NCI-H2081 (cell line): ENCODE results near the gene UBN1.

Experiments
- DNase-seq, 2 experiments: peaks; one replicate each; lab custom pipeline; 2025; lab: John Stamatoyannopoulos, UW

UBN1 gene

DNA sequence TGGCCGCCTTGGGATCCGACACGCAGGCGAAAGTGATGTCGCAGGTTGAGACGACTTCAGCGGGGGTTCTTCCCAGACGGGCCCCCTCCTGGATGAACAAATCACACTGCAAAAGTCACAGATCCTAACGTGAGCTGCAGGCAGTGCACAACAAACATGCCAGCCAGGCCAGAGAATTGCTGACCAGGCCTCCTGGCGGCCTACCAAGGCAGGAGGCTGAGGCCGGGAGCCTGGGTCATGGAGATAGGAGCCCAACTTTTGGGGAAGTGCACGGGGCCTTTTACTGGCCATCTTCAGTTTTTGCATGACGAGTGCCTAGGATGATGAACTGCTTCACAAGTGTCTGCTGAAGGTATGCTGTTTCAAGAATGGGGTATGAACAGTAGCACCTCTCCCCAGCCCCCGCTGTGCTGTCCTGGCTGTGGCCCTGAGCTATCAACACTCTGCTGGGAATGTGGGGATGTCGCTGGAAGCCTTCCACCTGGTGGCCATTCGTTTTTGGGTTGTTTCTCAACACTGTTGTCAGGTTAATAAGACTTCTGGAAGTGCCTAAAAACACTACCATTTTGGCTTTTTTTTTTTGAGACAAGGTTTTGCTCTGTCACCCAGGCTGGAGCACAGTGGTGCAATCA, 32.6 kb upstream of the UBN1 start:
- no peak for DNase-seq

DNA sequence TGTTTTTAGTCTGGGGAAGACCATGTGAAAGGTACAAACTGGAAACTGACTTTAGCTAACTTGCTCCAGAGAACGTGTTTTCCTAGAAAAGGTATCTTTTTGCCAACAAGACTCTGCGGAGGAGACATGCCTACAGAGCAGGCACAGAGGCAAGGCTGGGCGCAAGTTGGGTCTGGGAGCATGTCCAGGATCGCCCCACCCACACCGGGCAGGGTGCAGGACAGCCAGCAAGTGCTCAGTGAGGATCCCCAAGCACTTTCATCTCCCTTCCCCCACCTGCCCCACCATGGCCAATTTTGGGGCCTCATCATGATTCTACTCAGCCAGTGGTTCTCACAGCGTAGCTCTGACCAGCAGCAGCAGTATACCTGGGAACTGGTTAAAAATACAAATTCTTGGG, 26.6 kb upstream of the UBN1 start:
- no peak for DNase-seq

DNA sequence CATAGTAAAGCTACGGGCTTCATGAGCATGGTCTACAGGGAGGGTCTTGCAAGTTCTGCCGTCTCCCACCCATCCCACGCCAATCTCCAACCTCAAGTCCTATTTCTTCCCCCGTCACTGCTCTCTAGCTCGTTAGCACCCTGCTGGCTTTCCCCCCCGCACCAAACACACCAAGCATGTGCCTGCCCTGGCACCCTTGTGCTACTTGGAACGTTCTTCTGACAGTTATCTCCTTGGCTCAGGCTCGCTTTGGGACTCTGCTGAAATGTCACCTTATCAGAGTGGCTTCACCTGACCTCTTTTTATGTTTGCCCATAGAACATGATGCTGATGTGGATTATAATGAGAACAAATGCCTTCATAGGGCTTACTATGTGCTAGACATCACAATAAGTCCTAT, 22.1 kb upstream of the UBN1 start:
- no peak for DNase-seq

DNA sequence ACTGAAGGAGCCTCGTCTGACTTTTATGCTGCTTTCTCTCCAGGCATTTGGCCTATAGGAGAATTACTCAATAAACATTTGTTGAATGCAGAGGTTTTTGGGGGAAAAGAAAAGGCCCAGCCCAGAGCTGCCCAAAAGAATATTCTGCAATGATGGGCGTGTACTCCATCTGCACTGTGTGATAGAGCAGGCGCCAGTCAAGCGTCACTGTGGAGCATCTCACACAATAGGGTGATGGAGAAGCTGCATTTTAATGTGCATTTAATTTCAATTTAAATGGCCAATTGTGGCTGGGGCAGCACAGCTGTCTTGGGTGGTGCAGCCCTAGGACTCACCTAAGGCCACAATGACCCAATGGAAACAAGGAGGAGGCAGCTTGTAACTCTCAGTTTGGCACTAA, 20.8 kb upstream of the UBN1 start:
- DNase-seq: no peak

DNA sequence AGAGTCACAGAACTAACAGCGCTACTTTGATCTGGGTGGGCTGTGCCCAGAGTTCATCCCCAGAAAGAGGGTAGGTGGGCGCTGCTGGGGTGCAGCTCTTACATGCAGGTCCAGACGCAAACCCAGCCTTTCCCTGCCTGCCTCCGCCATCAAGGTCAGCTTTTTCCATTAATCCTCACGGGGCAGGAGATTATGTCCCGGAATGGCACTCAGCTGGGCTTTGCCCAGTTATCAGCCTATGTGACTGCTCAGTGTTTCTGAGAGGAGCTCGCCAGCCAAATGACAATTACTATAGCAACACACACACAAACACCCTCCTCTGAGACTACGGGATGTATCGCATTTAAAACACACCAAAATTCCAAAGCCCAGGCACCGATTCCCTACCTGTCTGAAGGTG, 20.3 kb upstream of the UBN1 start:
- DNase-seq: no peak

DNA sequence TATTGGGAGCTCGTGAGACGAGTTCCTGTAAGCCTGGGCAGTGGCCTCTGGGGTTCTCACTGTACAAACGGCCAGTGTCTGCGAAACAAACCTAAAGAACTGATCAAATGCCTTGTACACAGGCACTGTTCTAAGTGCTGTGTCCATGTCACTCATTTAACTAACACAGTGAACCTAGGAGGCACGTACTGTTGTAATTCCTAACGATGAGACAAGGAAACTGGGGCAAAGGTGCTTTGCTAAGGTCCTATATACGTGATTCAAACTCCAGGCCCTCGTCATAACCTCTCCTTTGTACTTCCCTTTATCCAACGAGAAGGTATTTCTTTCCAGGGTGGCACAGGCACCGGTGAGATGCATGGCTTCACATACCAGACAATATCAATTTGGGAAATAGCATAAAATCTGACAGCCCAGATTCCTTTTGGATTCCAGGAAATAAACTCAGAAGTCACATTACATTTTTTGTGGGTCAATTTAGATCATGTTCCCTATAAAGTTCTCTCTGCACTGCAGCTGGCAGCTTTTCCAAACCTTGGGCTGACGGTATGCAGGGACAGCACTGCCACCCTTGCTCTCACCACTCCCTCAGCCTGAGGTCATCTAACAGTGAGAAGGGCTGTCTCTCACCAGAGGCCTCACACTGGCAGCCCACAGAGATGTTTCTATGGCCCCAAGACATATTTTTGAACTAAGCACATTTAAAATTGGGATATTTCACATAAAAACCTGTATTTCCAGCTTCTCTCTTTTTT, 18.5 kb upstream of the UBN1 start:
- no peak for DNase-seq

DNA sequence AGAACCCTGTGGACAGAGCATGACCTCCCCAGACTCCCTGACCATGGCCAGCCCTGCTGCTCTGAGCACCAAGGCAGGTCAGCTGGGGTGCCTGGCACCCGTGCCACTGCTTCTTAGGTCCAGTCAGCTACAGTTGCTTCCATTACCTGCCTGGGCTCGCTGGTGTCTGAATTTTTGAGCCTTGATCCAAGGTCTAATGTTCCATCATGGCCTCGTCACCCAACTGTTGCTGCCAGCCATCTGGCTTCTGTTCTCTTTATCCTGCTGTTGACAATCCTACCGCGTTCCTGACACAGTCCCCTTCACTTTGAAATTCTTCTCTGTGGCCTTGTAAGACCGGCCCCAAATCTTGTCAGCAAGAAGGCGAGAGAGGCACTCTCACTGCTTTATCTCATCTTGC, 16.9 kb upstream of the UBN1 start:
- no peak for DNase-seq

DNA sequence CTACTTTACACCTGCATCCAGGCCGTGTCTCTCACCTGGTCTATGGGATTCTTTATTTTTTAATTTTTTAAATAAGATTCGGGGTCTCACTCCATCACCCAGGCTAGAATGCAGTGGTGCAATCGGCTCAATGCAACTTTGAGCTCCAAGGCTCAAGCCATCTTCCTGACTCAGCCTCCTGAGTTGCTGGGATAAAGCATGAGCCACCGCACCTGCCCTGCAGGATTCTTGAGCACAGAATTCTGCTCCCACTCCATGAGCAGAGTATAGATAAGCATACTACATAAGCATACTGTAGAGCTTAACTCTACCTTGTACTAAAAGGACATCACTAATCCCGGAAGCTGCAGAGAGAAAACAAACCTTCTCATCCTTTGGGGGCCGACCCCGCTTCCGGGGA, 15.7 kb upstream of the UBN1 start:
- no peak for DNase-seq

DNA sequence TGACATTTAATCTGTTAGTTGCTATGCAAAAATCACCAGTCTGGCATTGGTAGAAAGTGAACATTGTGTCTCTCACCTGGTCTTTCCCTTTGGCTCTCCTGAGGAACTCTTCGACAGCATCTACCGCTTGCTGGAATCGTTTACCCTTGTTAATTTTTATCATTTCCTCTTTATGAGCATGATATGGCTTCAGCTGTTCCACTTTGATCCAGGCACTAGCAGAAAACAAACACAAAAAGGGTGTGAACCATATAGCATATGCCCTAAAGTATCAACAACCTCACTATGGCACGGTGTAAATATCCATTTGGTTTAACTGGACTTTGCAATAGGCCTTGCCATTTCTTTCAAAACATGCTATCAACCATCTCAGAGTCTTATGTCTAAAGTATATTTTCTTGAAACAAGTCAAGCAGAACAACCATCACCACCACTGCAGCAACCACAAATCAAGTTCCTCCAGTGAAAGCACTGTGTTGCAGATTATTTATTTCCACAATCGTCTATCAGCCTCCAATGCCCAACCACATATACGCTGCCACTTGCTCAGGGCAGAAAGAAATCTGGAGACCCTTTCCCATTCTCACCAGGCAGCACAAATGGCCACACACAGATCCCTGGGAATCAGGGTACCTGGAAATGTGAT, 14.5 kb upstream of the UBN1 start:
- no peak for DNase-seq

DNA sequence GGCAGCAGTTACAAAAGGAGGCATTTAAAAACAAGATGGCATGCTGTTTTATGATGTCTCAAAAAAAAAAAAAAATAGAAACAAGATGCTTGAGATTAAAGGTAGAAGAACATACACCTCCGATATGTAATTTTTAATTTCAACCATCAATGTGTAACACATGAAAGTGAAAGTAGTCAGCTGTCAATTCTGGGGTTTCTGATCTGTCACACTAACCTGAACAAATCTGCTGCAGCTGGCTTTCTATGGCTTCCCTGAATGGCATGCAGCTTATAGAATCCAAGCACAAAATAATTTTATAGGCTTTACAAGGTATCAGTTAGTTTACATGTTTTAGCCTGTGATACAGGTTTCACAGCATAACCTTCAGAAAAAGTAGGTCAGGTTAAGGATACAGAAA, 13.7 kb upstream of the UBN1 start:
- DNase-seq: no peak

DNA sequence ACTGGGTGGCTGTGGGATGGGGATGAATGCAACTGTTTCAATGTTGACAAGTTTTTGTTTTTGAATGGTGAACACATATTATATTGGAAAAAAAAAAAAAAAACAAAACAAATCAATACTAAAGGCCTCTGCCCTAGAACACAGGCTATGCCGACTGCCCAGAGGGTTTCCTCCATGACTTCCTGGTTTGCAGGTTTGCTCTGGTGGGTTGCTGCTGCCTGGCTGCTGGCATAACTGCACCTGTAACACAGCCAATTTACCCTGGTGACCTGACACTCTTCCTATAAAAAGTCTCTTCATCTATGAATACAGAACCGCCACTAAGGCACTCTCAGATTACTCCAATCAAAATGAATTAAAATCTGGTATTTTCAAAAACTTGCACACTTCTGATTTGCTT, 10.6 kb upstream of the UBN1 start:
- DNase-seq: no peak

DNA sequence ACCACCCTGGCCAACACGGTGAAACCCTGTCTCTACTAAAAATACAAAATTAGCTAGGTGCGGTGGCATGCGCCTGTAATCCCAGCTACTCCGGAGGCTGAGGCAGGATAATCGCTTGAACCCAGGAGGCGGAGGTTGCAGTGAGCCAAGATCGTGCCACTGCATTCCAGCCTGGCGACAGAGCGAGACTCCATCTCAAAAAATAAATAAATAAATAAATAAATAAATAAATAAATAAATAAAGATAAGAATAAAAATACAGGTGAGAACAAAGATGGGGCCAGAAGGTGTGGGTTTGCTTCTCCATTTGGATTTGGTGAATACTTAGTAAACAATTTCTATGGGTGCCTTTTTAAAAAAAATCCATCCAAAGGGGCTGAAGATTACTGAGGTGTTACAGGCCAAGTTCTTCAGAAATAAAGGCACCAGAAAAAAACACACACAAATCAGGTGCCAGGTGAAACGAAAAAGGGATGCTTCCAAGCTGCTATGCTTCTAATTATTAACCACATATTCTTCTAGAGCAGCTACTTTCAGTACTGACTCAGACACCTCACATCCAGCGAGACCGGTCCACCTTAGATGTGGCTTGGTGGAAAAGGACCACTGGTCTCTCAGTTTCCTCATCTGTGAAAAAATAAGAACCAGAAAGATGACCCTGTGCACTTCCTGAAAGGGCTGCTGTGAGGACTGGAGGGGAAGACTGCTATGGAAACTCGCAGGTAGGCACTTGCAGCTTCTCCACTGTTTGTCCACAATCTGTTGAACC, 9.4 kb upstream of the UBN1 start:
- no peak for DNase-seq

DNA sequence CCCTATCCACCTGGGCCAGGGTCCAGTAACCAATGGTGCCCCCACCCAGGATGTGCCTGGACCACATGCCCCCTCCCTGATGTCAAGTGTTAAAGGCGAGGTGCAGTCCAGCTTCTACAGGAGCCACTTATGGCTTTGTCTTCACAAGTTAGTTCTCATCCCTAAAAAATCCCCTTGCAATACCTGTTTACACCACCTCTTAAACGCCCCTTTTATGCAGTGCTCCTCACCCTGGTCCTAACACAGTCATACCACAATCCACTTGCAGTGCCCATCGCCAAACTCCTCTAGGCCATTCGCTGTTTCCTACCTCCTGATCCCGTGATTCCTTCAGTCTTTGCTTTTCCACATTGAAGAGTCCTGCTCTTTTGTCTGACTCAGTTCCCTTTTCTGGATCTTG, 7.3 kb upstream of the UBN1 start:
- DNase-seq: no peak

DNA sequence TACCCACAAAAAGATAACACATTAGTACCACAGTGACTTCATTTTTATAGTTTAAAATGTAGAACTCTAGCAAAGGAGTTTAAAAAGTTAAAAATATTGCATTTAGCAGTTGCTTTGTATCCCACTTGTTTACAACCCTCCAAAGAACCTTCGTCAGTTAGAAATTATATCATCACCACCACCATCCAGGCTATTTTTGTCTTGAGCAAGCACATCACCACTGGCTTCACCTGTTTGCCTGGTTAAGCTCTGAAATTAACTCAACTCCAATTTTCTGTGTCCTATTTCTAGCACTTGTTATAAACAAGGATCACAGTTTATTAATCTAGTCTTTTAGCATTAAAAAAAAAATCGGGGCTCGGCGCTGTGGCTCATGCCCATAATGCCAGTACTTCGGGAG, 6.3 kb upstream of the UBN1 start:
- no peak for DNase-seq

DNA sequence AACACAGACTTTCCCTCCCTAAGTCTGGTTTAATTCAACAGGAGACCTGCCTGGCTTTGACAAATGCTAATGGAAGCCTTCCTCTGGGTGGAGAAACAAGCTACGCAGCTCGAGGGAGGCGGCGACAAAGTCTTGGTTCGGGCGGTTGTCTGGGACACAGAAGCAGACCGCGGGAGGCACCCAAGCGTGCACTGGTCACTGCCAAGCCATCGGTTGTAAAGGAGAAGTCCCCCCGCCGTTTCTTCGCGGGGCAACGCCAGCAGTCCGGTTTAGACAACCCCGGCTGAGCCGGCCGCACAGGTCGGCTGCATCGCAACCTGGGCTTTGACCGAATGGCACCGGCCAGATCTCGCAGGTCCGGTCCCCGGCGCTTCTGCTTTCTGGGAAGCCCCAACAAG, 779 bp upstream of the UBN1 start:
- peak in 1 of 2 experiments; percentile 42 for DNase-seq

DNA sequence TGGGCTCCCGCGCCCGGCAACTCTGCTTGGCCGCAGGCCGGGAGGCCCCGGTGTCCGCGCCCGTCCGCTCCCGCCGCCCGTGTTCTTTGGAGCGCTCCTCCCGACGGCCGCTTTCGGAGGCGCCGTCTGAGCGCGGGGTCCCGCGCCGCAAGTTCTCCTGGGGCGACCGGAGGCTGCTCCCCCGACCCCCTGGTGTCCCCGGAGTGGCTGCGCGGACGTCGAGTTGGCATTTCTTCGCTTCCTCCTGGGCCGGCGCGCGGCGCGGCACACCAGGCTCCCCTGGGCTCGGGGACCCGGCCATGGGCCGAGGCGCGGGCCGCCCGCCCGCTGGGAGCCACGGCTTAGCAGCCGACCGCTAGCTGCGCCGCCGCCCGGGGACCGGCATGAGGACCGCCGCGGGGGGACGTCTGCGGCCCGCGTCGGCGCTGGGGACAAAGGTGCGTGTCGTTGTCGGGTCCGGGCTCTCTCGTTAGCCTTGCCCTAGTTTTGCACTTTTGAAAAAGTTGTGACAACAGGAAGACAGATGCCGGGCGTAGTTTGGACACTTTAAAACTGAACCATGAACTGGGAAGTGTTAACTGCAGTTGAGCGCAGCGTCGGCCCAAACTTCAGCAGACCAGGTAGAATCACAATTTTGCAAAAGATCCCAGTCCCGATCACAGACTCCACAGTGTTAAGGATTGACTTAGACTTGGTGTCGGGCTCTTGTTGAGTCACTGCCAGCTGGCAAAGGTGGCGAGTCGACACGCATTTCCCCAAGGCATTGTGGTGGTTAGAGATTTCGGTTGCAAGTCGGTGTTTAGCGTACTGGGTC, 700 bp downstream of the UBN1 start:
- peak in 1 of 2 experiments; percentile 16 for DNase-seq

DNA sequence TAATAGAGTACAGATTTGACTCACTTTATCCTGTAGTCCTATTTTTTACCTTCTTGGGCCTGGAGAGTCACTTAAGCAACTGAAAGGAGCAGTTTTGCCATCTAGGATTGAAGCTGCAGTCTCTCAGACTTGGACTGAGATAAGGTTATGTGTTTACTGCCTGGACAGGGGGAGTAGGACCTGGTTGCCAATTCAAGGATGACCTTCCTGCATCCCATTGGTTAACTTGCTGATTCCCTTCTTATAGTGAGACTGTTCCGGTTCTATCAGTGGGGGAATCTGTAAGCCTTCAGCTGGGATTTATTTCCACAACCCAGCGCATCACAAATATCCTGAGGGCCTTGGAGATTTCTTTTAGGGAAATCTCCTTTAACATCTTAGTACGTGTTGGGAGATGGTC, 2.9 kb downstream of the UBN1 start:
- no peak for DNase-seq

DNA sequence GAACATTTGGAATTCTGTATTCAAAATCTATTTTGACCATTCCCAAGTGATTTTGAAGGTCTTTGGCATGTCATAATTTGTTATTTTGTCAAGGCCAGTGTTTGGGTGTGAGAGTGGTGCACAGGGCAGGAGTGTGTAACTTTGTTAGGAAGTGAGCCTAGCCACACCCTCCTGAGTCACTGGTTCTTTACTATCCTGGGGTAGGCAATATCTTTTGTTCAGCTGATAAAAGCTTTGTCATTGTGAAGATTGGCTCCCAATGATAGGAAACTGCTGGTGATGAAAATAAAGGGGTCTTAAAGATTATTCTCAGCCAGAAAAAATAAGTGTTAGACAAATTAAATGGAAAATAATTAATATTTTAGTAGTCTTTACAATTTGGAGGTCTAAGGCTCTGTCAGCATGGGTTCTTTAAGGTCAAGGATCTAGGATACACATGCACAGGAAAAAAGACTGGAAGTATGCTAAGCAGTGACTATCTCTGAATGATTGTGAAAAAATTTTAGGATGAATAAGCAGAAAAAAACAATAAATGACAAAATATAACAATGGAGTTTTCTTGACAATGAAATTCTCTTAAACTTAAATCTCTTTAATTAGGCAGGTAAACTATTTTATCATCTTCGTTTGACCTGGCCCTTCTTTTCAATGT, 5.1 kb downstream of the UBN1 start:
- no peak for DNase-seq

DNA sequence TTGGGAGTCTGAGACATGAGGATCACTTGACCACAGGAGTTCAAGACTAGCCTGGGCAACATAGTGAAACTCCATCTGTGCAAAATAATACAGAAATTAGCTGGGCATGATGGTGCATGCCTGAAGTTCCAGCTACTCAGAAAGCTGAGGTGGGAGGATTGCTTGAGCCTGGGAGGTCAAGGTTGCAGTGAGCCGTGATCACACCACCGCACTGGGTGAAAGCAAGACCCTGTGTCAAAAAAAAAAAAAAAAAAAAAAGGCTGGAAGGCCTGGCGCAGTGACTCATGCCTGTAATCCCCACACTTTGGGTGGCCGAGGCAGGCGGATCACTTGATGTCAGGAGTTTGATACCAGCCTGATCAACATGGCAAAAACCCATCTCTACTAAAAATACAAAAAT, 8.1 kb downstream of the UBN1 start:
- DNase-seq: no peak

DNA sequence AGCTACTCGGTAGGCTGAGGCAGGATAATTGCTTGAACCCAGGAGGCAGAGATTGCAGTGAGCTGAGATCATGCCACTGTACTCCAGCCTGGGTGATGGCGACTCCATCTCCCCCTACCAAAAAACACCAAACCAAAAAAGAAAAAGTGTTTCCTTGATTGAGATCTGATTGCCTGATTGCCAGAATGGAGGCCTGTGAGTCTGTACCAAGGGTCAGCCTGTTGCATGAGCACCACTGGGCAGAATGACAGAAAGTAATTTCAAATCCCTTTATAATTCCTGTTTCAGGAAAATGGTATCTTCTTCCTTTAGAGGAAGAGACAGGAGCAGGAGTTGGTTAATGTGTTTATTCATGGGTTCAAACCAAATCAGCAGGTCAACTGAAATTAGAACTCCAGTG, 8.5 kb downstream of the UBN1 start:
- DNase-seq: no peak

DNA sequence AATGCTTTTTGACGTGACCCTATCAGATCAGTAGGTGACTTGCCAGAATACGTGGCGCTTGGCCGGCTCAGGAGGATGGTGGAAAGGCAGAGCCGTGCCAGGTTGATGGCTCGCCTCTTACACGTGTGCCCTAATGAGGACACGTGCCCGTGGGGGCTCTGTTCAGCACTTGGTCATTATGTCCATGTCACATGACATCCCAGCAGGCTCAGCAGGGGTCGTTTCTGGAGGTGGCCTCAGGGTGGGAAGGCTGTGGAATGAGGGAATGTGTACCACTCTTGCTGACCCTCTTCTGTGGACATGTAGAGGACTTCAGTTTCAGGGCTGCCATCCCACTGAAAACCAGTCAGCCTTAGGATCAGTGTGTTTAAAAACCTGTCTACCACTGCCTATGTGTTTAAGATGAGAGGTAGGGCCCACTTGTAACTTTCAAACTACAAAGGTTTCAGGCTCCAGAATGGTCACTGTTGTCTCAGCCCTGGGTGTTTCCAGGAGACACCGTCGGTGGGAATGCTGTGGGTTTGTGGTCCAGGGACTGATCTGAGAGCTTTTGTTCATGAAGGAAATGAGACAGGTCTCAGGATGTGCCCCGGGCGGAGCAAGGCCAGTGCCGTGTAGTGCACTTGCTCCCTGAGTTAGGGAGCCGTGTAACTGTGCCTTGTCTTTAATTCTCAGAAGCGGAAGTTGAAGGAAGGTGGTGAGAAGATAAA, 12.1 kb downstream of the UBN1 start:
- DNase-seq: no peak
